Measurements from ENCODE around the gene TGDS. TPM values are rescaled to one million over a fixed set of nuclear protein-coding genes. Genes with fewer than 3 reads are reported as not detected.

Gene TGDS
- polyA plus RNA-seq, 6 donors from 2014 or later = 10.0 to 16.8 (median 12.0) TPM

DNA sequence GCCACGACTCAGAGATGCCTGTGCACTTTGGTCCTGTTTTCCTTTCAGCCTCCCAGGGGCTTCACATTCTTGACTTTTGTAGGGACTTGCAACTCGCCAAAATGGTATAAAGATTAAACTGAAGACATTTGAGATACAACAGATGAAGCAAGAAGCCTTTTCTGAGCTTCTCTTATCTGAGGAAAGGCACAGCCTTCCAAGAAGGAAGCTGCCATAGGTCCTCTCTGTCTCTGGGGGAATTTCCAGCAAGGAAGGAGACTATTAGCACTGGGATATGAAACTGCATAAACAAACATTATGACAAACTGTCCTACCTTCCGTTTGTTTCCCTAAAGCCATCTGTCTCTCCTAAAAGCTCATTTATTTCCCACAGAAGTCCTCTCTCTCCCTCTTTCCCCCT, 39.3 kb downstream of the TGDS start:
- DNase-seq (no peak), ATAC-seq (ENCODE audit: low read depth in 2 of 2) (no peak)
- H3K9me3 Mint-ChIP-seq = peaks cover 0 to 3% (median 0%) of the 10 kb centered on the region in 7 donors
- no peaks in the 10 kb centered on the region for H3K27me3 Mint-ChIP-seq
- H3K36me3 Mint-ChIP-seq = no peaks in the 10 kb centered on the region
- H3K4me1 Mint-ChIP-seq = no peaks in the 10 kb centered on the region
- no peak overlapping the region for H3K4me3 Mint-ChIP-seq
- no peak overlapping the region for H3K27ac Mint-ChIP-seq

DNA sequence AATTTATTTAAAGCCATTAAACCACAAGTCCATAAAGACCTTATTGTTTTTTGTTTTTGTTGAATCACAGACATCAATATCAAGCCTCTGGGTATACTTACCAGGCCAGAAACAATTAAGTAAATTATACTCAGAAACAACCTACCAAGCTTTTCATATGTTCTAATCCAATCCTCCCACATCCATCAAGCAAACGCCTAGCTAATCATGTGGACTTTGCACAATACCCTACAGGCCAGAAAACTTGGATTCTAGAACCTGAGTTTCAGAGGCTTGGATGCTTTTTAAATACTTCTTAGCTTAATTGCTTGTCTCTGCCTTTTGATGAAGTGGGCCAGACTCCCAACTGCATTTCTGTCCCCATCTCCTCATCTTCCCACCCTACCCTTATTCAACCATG, 39.9 kb downstream of the TGDS start:
- no peak overlapping the region for H3K27ac Mint-ChIP-seq
- no peaks in the 10 kb centered on the region for H3K27me3 Mint-ChIP-seq
- DNase-seq (no peak), ATAC-seq (ENCODE audit: low read depth in 2 of 2) (no peak)
- no peaks in the 10 kb centered on the region for H3K4me1 Mint-ChIP-seq
- no peak overlapping the region for H3K4me3 Mint-ChIP-seq
- peaks cover 0 to 3% (median 0%) of the 10 kb centered on the region in 7 donors for H3K9me3 Mint-ChIP-seq
- no peaks in the 10 kb centered on the region for H3K36me3 Mint-ChIP-seq

DNA sequence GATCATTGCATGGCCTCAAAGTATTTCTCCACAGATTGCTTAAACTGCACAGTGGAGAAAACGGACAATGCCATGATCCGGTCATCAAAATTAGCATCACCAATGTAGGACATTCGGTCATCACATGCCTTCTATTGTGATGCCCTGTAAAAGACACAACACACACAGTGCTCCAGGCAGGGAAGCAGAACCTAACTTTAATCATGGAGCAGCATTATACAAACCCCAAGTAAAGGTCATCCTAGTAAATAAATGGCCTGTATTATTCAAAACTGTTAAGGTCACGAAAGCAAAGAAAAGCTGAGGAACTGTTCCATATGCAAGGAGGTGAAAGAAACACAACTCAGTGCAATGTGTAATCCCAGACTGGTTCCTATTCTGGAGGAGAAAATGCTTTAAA, 42.2 kb downstream of the TGDS start:
- peaks cover 0 to 8% of the 10 kb centered on the region in 2 donors for H3K36me3 Mint-ChIP-seq
- peak overlapping the region in 1 of 8 donors; percentile 7 for H3K4me3 Mint-ChIP-seq
- ATAC-seq (ENCODE audit: low read depth in 2 of 2) (no peak), DNase-seq (no peak)
- H3K9me3 Mint-ChIP-seq = peaks cover 0 to 9% (median under 1%) of the 10 kb centered on the region in 7 donors
- peaks cover 0 to 5% (median 5%) of the 10 kb centered on the region in 3 donors for H3K27me3 Mint-ChIP-seq
- H3K4me1 Mint-ChIP-seq = peaks cover 9 to 14% (median 10%) of the 10 kb centered on the region in 3 donors
- peak overlapping the region in 1 of 6 donors; percentile 45 for H3K27ac Mint-ChIP-seq

DNA sequence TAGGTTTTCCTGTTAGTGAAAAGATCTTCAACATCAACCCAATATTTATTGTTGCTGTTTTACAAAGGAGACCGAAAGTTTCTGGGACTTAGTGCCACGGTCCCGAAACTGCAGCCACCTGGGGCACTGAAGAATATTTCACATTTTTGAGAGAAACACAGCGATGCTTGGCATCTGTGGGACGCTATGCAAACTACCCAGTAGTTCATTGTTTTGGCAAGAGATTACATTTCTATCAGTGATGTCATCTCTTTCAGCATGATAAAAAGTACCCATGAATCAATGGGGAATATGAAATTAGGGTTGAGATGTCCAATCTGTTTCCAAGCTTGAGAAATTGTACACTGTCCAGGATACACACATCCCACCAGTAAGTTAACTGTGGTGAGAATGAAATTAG, 43.9 kb downstream of the TGDS start:
- ATAC-seq (ENCODE audit: low read depth in 2 of 2) (no peak), DNase-seq (no peak)
- H3K4me1 Mint-ChIP-seq = peaks cover 21 to 24% (median 22%) of the 10 kb centered on the region in 3 donors
- H3K27me3 Mint-ChIP-seq = peaks cover 0 to 5% (median 5%) of the 10 kb centered on the region in 3 donors
- H3K4me3 Mint-ChIP-seq = peak overlapping the region in 2 of 8 donors; percentile 15 to 96
- H3K27ac Mint-ChIP-seq = no peak overlapping the region
- H3K9me3 Mint-ChIP-seq = peaks cover 0 to 9% (median 0%) of the 10 kb centered on the region in 7 donors
- peaks cover 0 to 8% of the 10 kb centered on the region in 2 donors for H3K36me3 Mint-ChIP-seq

DNA sequence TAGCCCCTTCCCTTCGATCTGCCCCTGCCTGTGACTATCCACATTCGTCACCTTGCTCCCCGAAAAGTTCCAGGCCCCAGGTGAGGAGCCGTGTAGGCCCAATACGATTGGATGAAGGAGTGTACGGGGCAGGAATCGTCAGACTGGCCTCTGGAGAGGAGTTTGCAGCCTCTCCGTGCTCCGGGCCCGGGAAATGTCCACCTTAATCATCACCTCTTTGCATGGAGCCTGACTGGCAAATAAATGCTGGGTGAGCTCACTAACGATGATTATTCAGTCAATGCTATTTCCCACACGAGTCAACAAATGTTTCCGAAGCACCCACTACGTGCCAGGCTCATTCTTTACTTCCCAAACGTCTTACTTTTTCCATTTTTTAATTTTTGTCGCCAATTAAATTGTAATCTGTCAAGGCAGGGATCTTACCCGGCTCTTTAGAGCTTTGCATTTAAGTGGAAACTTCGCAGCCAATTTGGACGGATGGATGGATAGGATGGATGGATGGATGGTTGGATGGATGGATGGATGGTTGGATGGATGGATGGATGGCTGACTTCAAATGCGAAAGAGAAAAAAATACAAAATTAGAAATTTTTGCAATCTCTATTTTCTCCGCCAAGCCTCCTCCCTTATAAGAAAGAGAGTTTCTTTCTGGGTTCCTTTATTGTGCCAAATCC, 45.8 kb downstream of the TGDS start:
- no peak for ATAC-seq (ENCODE audit: low read depth in 2 of 2)
- Mint-ChIP-seq H3K36me3 (peaks cover 0 to 8% of the 10 kb centered on the region in 2 donors), H3K9me3 (peaks cover 0 to 9% (median 0%) of the 10 kb centered on the region in 7 donors), H3K4me3 (peak overlapping the region; percentile 87 to 99 (median 94)), H3K4me1 (peaks cover 24 to 27% (median 25%) of the 10 kb centered on the region in 3 donors), H3K27me3 (peaks cover 0 to 5% (median 5%) of the 10 kb centered on the region in 3 donors), H3K27ac (peak overlapping the region; percentile 58 to 100 (median 100))
- no peak for DNase-seq

DNA sequence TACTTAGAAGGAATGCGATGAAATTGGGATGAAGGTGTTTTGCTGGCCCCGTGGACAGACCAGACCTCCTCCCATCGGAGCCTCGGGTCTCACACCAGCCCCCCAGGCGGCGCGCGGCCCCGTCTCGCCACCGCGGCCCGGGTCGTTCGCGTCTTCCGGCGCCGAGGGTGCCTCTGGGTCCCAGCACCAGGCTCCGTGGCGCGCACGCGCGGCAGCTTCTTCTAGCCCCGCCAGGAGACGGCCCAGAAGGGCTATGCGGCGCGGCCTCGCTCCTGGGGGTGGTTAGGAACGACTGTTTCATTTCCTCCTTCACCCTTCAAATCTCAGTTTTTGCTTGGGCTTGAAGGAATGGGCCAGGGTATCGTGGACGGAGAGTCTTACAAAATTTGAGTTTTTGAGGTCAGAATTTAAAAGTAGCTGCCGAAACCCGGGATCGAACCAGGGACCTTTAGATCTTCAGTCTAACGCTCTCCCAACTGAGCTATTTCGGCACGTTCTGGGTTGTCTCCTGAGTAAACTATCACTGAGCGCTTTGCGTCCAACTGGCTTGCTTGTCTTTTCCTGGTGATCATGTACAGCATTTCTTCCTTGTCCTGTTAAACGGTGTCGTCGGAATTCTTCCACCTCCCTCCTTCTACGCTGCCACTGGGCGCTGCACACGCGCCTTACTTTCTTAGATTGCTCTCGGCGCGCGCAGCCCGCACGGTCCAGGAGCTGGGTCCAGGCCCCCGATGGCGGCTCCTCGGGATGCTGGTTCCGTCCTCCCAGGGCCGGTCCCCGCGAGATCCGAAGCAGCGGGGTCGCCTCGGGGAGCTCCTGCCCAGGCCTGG, 46.5 kb downstream of the TGDS start:
- Mint-ChIP-seq H3K36me3 (peaks cover 0 to 8% of the 10 kb centered on the region in 2 donors), H3K27ac (peak overlapping the region; percentile 92 to 100 (median 100)), H3K4me3 (peak overlapping the region; percentile 87 to 99 (median 94)), H3K27me3 (peaks cover 0 to 5% (median 5%) of the 10 kb centered on the region in 3 donors), H3K4me1 (peaks cover 24 to 27% (median 25%) of the 10 kb centered on the region in 3 donors), H3K9me3 (peaks cover 0 to 9% (median 0%) of the 10 kb centered on the region in 7 donors)
- DNase-seq (peak; percentile 92), ATAC-seq (ENCODE audit: low read depth in 2 of 2) (peak; percentile 89 to 91)

DNA sequence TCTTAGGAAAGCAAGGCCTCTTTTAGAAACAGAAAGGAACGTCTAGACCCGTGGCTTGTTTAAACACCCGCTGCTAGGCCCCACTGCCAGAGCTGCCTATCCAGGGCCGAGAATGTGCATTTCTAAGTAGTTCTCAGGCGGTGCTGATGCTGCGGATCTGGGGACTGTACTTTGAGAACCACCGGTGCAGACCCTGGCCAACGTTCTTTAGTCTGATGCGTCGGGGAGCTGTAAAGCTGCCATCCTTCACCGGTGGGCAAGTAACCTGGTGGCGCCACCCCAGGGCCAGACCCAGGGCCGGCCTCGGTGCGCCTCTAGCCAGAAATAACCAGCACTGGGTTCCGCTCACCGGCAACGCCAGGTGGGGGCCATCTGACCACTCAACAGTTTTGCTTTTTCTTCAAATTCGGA, 47.1 kb downstream of the TGDS start:
- peak overlapping the region; percentile 92 to 100 (median 96) for H3K27ac Mint-ChIP-seq
- H3K36me3 Mint-ChIP-seq = peaks cover 0 to 8% of the 10 kb centered on the region in 2 donors
- peaks cover 24 to 27% (median 25%) of the 10 kb centered on the region in 3 donors for H3K4me1 Mint-ChIP-seq
- peaks cover 0 to 5% (median 5%) of the 10 kb centered on the region in 3 donors for H3K27me3 Mint-ChIP-seq
- ATAC-seq (ENCODE audit: low read depth in 2 of 2) = peak; percentile 39 to 53
- peaks cover 0 to 9% (median 0%) of the 10 kb centered on the region in 7 donors for H3K9me3 Mint-ChIP-seq
- DNase-seq = no peak
- H3K4me3 Mint-ChIP-seq = peak overlapping the region; percentile 87 to 99 (median 94)

DNA sequence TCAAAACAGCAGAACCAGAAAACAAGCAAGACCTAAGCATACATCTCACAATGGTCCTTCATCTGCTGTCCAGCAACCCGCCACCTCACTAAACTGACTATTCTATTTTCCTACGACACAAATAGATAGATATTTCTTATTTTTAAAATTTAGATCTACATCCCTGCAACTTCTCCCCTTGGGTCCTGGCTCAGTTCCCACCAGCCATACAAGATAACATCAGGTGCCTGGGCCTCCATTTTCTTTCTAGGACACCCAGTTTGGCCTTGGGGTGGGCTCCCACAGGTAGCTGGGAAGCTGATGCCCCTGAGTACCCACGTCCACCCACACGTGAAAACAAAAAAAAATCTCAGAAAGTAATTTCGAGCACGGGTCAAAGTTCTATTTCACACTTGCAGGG, 47.6 kb downstream of the TGDS start:
- peaks cover 0 to 8% of the 10 kb centered on the region in 2 donors for H3K36me3 Mint-ChIP-seq
- H3K27ac Mint-ChIP-seq = peak overlapping the region in 5 of 6 donors; percentile 94 to 100 (median 96)
- DNase-seq (no peak), ATAC-seq (ENCODE audit: low read depth in 2 of 2) (no peak)
- peaks cover 24 to 27% (median 25%) of the 10 kb centered on the region in 3 donors for H3K4me1 Mint-ChIP-seq
- peaks cover 0 to 9% (median 0%) of the 10 kb centered on the region in 7 donors for H3K9me3 Mint-ChIP-seq
- H3K27me3 Mint-ChIP-seq = peaks cover 0 to 5% (median 5%) of the 10 kb centered on the region in 3 donors
- H3K4me3 Mint-ChIP-seq = peak overlapping the region; percentile 87 to 99 (median 94)

DNA sequence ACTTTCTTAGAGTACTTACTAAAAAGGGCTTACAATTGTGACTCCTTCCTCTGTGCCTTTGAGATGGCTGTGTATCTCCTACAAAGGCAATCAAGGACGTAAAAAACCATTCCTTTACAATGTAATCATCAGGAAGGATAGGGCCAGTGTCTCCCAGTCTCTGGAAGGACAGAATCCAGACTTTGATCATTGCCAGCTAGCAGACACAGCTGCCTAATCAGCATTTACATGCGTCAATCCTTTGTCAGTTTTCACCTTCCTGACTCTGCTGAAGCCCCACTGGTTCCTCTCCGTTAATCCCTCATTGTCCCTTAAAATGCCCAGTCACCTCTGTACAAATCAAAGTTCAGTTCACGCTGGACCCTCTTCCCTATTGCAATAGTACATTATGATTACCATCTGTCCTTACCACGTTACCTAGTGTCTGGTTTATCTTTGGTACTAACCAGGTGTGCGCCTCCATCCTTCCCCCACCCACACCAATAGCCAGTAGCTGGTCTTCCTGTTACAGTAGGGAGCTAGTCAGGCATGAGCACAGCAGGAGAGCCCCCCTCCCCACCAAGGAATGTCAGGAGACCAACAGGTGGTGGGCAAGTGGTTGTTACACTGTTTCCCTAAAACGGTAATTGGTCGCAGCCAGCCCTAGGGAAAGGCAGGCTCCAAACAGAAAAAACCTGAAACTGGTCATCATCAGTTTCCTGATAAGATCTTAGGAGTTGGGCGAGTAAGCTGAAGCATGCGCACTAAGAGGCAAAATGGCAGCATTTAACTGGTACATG, 49.7 kb downstream of the TGDS start:
- no peak overlapping the region for H3K27ac Mint-ChIP-seq

DNA sequence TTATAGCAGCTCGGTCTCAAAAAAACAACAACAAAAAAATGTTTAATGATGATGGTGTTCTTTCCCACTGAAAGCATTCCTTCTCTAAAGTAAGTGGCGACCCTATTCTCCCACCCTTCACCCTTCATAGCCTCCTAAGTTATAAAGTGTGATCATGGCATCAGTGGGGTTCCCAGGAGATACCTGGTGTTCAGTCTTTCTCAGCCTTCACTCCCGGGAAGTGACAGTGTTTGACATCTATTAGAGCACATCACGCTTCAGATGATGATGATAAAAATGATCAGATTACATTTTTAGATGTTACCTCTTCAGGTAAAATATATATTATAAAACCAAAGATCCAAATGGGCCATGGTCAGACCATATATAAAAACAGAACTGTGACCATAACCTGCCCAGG, 51.0 kb downstream of the TGDS start:
- Mint-ChIP-seq H3K9me3 (peaks cover 0 to 7% (median 0%) of the 10 kb centered on the region in 7 donors), H3K27me3 (peaks cover 0 to 5% (median 5%) of the 10 kb centered on the region in 3 donors)
- no peak for ATAC-seq (ENCODE audit: low read depth in 2 of 2)

More for the DNA sequence above, 49.7 kb downstream of the TGDS start:
- H3K4me3 Mint-ChIP-seq = peak overlapping the region in 2 of 8 donors; percentile 41 to 58
- peaks cover 0 to 8% of the 10 kb centered on the region in 2 donors for H3K36me3 Mint-ChIP-seq
- peaks cover 0 to 5% (median 5%) of the 10 kb centered on the region in 3 donors for H3K27me3 Mint-ChIP-seq
- H3K4me1 Mint-ChIP-seq = peaks cover 24 to 27% (median 25%) of the 10 kb centered on the region in 3 donors
- H3K9me3 Mint-ChIP-seq = peaks cover 0 to 9% (median 0%) of the 10 kb centered on the region in 7 donors
- DNase-seq = no peak
- ATAC-seq (ENCODE audit: low read depth in 2 of 2) = no peak

DNA sequence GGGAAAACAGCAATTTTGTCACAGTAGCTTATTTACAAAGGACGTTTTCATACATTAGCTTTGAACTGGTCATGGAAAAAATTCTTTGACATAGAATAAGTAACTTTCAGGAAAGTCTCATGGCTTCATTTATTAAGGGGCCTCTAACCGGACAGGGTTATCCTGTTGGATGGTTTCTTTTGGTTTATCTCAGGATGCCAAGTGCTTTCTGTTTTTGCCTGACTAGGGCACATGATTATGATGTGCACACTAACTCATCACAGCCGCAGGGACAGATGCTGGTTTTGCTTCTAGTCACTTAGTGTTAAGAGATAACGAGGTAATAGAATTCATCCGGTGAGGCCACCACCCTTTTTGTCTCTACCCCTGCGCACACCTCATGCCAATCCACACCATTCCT, 53.0 kb downstream of the TGDS start:
- Mint-ChIP-seq H3K9me3 (no peaks in the 10 kb centered on the region), H3K4me1 (peaks cover 2 to 9% (median 9%) of the 10 kb centered on the region in 3 donors), H3K27ac (peak overlapping the region in 2 of 6 donors; percentile 0 to 76), H3K36me3 (no peaks in the 10 kb centered on the region), H3K27me3 (peaks cover 0 to 9% (median 9%) of the 10 kb centered on the region in 3 donors), H3K4me3 (no peak overlapping the region)
- ATAC-seq (ENCODE audit: low read depth in 2 of 2) (no peak), DNase-seq (no peak)

More for the DNA sequence above, 51.0 kb downstream of the TGDS start:
- H3K27ac Mint-ChIP-seq = no peak overlapping the region
- peaks cover 0 to 7% of the 10 kb centered on the region in 2 donors for H3K36me3 Mint-ChIP-seq
- no peak overlapping the region for H3K4me3 Mint-ChIP-seq
- no peak for DNase-seq
- peaks cover 20 to 23% (median 22%) of the 10 kb centered on the region in 3 donors for H3K4me1 Mint-ChIP-seq

DNA sequence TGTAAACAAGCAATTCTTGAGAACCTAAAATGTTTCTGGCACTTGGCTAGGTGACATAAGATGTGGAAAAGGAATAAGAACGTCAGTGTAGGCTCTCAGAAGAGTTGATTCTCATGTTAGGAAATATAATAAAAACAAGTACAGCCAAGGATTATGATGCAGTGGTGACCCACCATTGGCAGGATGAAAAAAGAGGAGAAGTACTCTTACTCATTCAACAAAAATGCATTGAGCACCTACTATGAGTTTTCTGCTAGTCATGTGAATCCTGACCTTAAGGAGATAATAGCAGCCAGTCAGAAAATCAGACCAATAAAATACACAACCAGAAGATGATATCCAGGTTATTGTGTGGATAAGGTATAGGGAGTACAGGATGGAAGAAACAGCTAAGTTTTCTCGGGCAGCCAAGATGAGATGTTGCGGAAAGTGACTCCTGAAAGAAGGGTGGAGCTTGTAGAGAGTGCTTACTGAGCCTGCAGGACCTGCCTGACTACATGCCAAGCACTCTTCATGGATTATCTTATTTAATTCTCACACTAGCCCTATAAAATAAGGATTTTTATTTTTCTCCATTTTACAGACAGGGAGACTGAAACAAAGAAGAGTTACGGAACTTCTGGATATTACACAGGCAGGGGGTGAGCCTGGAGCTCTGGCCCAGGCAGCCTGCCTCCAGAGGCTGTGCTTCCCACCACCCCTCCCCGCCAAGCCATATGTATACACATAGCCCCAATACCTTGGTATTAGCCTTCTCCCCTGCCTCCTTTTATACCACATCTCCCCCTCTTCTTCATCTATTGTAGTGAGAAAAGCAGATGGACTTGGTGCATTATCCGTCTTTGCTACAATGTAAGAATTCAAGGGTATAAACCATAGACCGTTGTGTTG, 58.0 kb downstream of the TGDS start:
- DNase-seq (no peak), ATAC-seq (ENCODE audit: low read depth in 2 of 2) (no peak)
- Mint-ChIP-seq H3K4me3 (no peak overlapping the region), H3K27me3 (peaks cover 0 to 28% (median 22%) of the 10 kb centered on the region in 3 donors), H3K4me1 (no peaks in the 10 kb centered on the region), H3K36me3 (no peaks in the 10 kb centered on the region), H3K27ac (no peak overlapping the region), H3K9me3 (no peaks in the 10 kb centered on the region)
